ENCODE results near the gene TRPM7.

DNA sequence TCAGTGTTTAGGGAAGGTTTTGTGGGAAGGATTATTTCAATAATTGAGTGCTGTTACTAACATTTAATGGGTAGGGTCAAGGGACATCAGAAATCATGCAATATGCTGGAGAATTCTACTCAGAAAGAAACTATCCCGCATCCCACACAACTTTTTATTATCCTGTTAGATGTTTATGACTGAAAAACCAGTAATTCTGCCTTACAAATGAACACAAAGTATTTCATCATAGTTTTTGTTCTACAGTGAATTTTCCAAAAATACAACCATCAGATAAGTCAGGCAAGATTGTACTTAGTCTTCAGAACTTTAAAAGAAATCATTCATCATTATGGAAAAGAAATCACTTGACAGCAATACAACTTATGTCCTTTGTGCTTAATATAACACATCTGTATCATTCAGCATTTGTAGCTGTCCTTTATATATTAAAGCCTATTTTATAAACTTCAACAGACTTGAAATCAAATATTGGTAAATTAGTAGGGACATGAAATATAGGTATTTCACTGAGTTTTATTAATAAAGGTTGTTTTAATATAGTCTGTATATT is 61.9 kb downstream of the TRPM7 start:
- TF ChIP-seq, protein P1, sequence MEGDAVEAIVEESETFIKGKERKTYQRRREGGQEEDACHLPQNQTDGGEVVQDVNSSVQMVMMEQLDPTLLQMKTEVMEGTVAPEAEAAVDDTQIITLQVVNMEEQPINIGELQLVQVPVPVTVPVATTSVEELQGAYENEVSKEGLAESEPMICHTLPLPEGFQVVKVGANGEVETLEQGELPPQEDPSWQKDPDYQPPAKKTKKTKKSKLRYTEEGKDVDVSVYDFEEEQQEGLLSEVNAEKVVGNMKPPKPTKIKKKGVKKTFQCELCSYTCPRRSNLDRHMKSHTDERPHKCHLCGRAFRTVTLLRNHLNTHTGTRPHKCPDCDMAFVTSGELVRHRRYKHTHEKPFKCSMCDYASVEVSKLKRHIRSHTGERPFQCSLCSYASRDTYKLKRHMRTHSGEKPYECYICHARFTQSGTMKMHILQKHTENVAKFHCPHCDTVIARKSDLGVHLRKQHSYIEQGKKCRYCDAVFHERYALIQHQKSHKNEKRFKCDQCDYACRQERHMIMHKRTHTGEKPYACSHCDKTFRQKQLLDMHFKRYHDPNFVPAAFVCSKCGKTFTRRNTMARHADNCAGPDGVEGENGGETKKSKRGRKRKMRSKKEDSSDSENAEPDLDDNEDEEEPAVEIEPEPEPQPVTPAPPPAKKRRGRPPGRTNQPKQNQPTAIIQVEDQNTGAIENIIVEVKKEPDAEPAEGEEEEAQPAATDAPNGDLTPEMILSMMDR (IDR thresholded peaks at IDR 0.05; ENCODE audit: insufficient read depth, low read length), result no peak
- TF ChIP-seq SPI1 (IDR thresholded peaks at IDR 0.05; ENCODE audit: borderline replicate concordance, low read depth) (no peak), POLR2AphosphoS5 (IDR thresholded peaks at IDR 0.05; ENCODE audit: low read depth) (no peak)
